B cell (primary cell): ENCODE results near the gene GNA15. TPM values are rescaled to one million over a fixed set of nuclear protein-coding genes. Genes with fewer than 3 reads are reported as not detected.

Experiments used
- ATAC-seq: fragments of 200-7000 bp; cut with Tn5 transposase; one replicate; pipeline ENCODE4 v1.10.0; 2021; ENCODE audit warnings: low read depth, mild to moderate bottlenecking, moderate number of reproducible peaks, moderate library complexity
- CTCF ChIA-PET: fragments of 350-600 bp; sonication (Branson Sonifier 250); formaldehyde crosslinking; loops from one replicate; lab custom pipeline; 2021; ENCODE audit warnings: antibody characterized with exemption, inconsistent platforms; lab: Charles Lee
- POLR2A ChIA-PET: fragments of 350-600 bp; sonication (Branson Sonifier 250); formaldehyde crosslinking; loops from one replicate; lab custom pipeline; 2021; ENCODE audit warnings: antibody characterized with exemption; lab: Charles Lee
- DNase-seq: peaks from one replicate; pipeline ENCODE4 v3.0.0; 2013
- H2AFZ ChIP-seq: 2 replicates; pipeline ENCODE4 v1.6.1; 2012; ENCODE audit warnings: mild to moderate bottlenecking, low read depth, low read length; ENCODE audit not compliant: insufficient read depth, poor library complexity, severe bottlenecking
- H3K27ac ChIP-seq, 2 donors: 1 replicate in 1 of 2; 2 replicates in 1 of 2; pipeline ENCODE4 v1.5.1; 2012 to 2013; ENCODE audit warnings: low read length in 2 of 2, mild to moderate bottlenecking in 2 of 2, moderate library complexity in 1 of 2
- H3K27me3 ChIP-seq, 4 experiments: fragments of 200-600 bp in 1 of 4; sonication (generic) in 1 of 4; replicated peaks in 1 of 4; 1 replicate in 2 of 4; 2 replicates in 2 of 4; pipeline versions ENCODE4 v1.6.1 to v1.7.0; 2013 to 2016; ENCODE audit warnings: low read length in 3 of 4, mild to moderate bottlenecking in 2 of 4, mixed read lengths in 1 of 4, moderate library complexity in 1 of 4; ENCODE audit not compliant: insufficient read depth in 4 of 4, control insufficient read depth in 3 of 4; ENCODE audit errors: control extremely low read depth in 1 of 4
- H3K36me3 ChIP-seq, 2 experiments: replicated peaks in 1 of 2; 1 replicate in 1 of 2; 2 replicates in 1 of 2; pipeline versions ENCODE4 v1.6.1 to v1.7.1; 2013; ENCODE audit warnings: low read length in 1 of 2; ENCODE audit not compliant: insufficient read depth in 2 of 2, control insufficient read depth in 1 of 2; ENCODE audit errors: control extremely low read depth in 1 of 2, extremely low read depth in 1 of 2
- H3K4me1 ChIP-seq, 2 donors: fragments of 200-600 bp in 1 of 2; sonication (generic) in 1 of 2; 1 replicate in 1 of 2; 2 replicates in 1 of 2; pipeline versions ENCODE4 v1.5.1 to v1.6.1; 2013 to 2017; ENCODE audit warnings: low read length in 2 of 2; ENCODE audit not compliant: control insufficient read depth in 2 of 2, insufficient read depth in 2 of 2
- H3K4me2 ChIP-seq: replicated peaks from 2 replicates; pipeline ENCODE3; 2012; ENCODE audit warnings: mild to moderate bottlenecking, low read depth, low read length; ENCODE audit not compliant: poor library complexity, severe bottlenecking
- H3K4me3 ChIP-seq, 5 experiments: fragments of 200-600 bp in 1 of 5; sonication (generic) in 1 of 5; 1 replicate in 3 of 5; 2 replicates in 2 of 5; pipeline versions ENCODE4 v1.5.1 to v1.7.0; 2011 to 2016; ENCODE audit warnings: low read length in 4 of 5, mild to moderate bottlenecking in 4 of 5, low read depth in 2 of 5, control low read depth in 1 of 5, moderate library complexity in 1 of 5; ENCODE audit not compliant: insufficient read depth in 1 of 5; ENCODE audit errors: control extremely low read depth in 1 of 5, extremely low read depth in 1 of 5
- H3K79me2 ChIP-seq: fragments of 200-600 bp; sonication (generic); one replicate; pipeline ENCODE4 v1.6.0; 2016; ENCODE audit warnings: low read length; ENCODE audit not compliant: control insufficient read depth, insufficient read depth
- H3K9ac ChIP-seq: fragments of 200-600 bp; sonication (generic); 2 replicates; pipeline ENCODE4 v1.6.1; 2017; ENCODE audit warnings: mild to moderate bottlenecking, low read length, moderate library complexity
- H3K9me3 ChIP-seq, 3 donors: one replicate each; pipeline versions ENCODE4 v1.6.1 to v1.7.1; 2013; ENCODE audit warnings: low read length in 2 of 3; ENCODE audit not compliant: control insufficient read depth in 2 of 3, insufficient read depth in 1 of 3; ENCODE audit errors: control extremely low read depth in 1 of 3
- H4K20me1 ChIP-seq: 2 replicates; pipeline ENCODE4 v1.6.0; 2012; ENCODE audit warnings: mild to moderate bottlenecking, low read length; ENCODE audit not compliant: insufficient read depth, control insufficient read depth, poor library complexity, severe bottlenecking
- H3K27ac Mint-ChIP-seq: one replicate; pipeline ENCODE4 v1.8.0; 2021; ENCODE audit warnings: mixed read lengths
- H3K27me3 Mint-ChIP-seq: one replicate; pipeline ENCODE4 v1.8.0; 2021; ENCODE audit warnings: mixed read lengths
- H3K4me1 Mint-ChIP-seq: one replicate; pipeline ENCODE4 v1.8.0; 2021; ENCODE audit warnings: mixed read lengths
- H3K4me3 Mint-ChIP-seq: one replicate; pipeline ENCODE4 v1.8.0; 2021; ENCODE audit warnings: mixed read lengths
- H3K9me3 Mint-ChIP-seq: one replicate; pipeline ENCODE4 v1.8.0; 2022; ENCODE audit warnings: mixed read lengths; ENCODE audit not compliant: insufficient read depth
- CTCF ChIP-seq: fragments of 200-600 bp; IDR thresholded peaks from one replicate; pipeline ENCODE4 v1.8.0; 2022; ENCODE audit warnings: antibody characterized with exemption, mild to moderate bottlenecking
- EZH2 ChIP-seq: IDR thresholded peaks from 2 replicates; pipeline ENCODE4 v1.6.1; 2012; ENCODE audit warnings: borderline replicate concordance, low read depth, mild to moderate bottlenecking, moderate library complexity, low read length; ENCODE audit not compliant: insufficient read depth, poor library complexity, severe bottlenecking
- WGBS: methylation state at CpG from one replicate; pipeline ENCODE4 v1.1.5; 2013; ENCODE audit warnings: missing lambda C conversion rate; ENCODE audit not compliant: insufficient coverage; 5-methylcytosine and 5-hydroxymethylcytosine counted together
- intact Hi-C: fragments of 100-400 bp; cut with micrococcal nuclease; formaldehyde crosslinking; loops from one replicate; pipeline ENCODE4 v1.10.0; 2022
- polyA plus RNA-seq: library from polyadenylated mRNA; depleted of rRNA; stranded (reverse); fragments of >200 nt; gene quantifications from 2 replicates; pipeline ENCODE4 v1.2.3, GENCODE V29; 2012
- total RNA-seq, 2 donors: library from RNA; stranded (reverse); fragments of 120-200 nt in 1 of 2; gene quantifications; 1 replicate in 1 of 2; 2 replicates in 1 of 2; pipeline versions ENCODE4 v1.2.3 to v1.2.4, GENCODE V29; 2013 to 2022

Gene GNA15
- total and polyA plus RNA-seq, 2 donors (not counting 1 experiment from before 2014, with no cell fraction given), result 0.37 to 0.52 TPM

GRCh38 chr19:3112375-3113099, 23.3 kb upstream of the GNA15 start:
- Histone ChIP-seq H3K9me3 (peaks cover 0 to 3% (median 0%) of the 10 kb centered on the region in 3 donors), H3K4me2 (no peak overlapping the region), H4K20me1 (peaks cover 6% of the 10 kb centered on the region), H3K79me2 (peaks cover 11% of the 10 kb centered on the region), H2AFZ (no peak overlapping the region), H3K27ac (no peak overlapping the region), H3K36me3 (no peaks in the 10 kb centered on the region), H3K9ac (no peak overlapping the region), H3K4me1 (peaks cover 0 to 4% of the 10 kb centered on the region in 2 donors), H3K27me3 (no peaks in the 10 kb centered on the region), H3K4me3 (no peak overlapping the region)
- ATAC-seq (no peak), DNase-seq (no peak)
- TF ChIP-seq CTCF (no peak), EZH2 (no peak)
- ChIA-PET POLR2A (interaction anchor here (0.6 kb wide), 1 partner anchor 238 kb away, joined by 6 read pairs; no protein-coding TSS in a partner anchor), CTCF (interaction anchor here (1.1 to 12.5 kb wide), 2 partner anchors 8 to 151 kb away, joined by 3 to 281 read pairs; no protein-coding TSS in a partner anchor)
- intact Hi-C loops, result no loop called here
- H3K27me3 Mint-ChIP-seq, result no peaks in the 10 kb centered on the region
- H3K9me3 Mint-ChIP-seq, result no peaks in the 10 kb centered on the region
- peaks cover 4% of the 10 kb centered on the region for H3K4me1 Mint-ChIP-seq
- 78% methylated on average over 30 of the region's 38 CpGs for WGBS
- no peak overlapping the region for H3K4me3 Mint-ChIP-seq
- H3K27ac Mint-ChIP-seq, result no peak overlapping the region
